Mesothelial cell of epicardium (in vitro differentiated cells): ENCODE measurements around the gene GRAP2. TPM values are rescaled to one million over a fixed set of nuclear protein-coding genes. Genes with fewer than 3 reads are reported as not detected.

Experiments
- DNase-seq, 2 experiments: peaks; one replicate each; pipeline ENCODE4 v3.0.0; 2021; ENCODE audit warnings: low spot score in 2 of 2; ENCODE audit not compliant: unreplicated experiment in 2 of 2
- H3K27ac Mint-ChIP-seq: 2 replicates; pipeline ENCODE4 v1.8.0; 2021; ENCODE audit warnings: mixed read lengths
- H3K27me3 Mint-ChIP-seq: 2 replicates; pipeline ENCODE4 v1.8.0; 2021; ENCODE audit warnings: low read depth, mixed read lengths
- H3K36me3 Mint-ChIP-seq: 2 replicates; pipeline ENCODE4 v1.8.0; 2021; ENCODE audit warnings: mixed read lengths
- H3K4me1 Mint-ChIP-seq: 2 replicates; pipeline ENCODE4 v1.8.0; 2021; ENCODE audit warnings: mixed read lengths
- H3K4me3 Mint-ChIP-seq: 2 replicates; pipeline ENCODE4 v1.8.0; 2021; ENCODE audit warnings: mild to moderate bottlenecking, moderate library complexity, mixed read lengths
- H3K9me3 Mint-ChIP-seq: 2 replicates; pipeline ENCODE4 v1.8.0; 2021; ENCODE audit warnings: mixed read lengths
- total RNA-seq: library from RNA; stranded (reverse); gene quantifications from 3 replicates; pipeline ENCODE4 v1.2.1, GENCODE V29; 2021
- TF ChIP-seq, protein P1 (sequence below): fragments of 200-600 bp; sonication (generic); IDR thresholded peaks from one replicate; pipeline ENCODE4 v1.5.0; 2021; ENCODE audit warnings: antibody characterized with exemption; ENCODE audit not compliant: unreplicated experiment

GRAP2 gene
- total RNA-seq, 1 donor from 2014 or later: not detected

DNA sequence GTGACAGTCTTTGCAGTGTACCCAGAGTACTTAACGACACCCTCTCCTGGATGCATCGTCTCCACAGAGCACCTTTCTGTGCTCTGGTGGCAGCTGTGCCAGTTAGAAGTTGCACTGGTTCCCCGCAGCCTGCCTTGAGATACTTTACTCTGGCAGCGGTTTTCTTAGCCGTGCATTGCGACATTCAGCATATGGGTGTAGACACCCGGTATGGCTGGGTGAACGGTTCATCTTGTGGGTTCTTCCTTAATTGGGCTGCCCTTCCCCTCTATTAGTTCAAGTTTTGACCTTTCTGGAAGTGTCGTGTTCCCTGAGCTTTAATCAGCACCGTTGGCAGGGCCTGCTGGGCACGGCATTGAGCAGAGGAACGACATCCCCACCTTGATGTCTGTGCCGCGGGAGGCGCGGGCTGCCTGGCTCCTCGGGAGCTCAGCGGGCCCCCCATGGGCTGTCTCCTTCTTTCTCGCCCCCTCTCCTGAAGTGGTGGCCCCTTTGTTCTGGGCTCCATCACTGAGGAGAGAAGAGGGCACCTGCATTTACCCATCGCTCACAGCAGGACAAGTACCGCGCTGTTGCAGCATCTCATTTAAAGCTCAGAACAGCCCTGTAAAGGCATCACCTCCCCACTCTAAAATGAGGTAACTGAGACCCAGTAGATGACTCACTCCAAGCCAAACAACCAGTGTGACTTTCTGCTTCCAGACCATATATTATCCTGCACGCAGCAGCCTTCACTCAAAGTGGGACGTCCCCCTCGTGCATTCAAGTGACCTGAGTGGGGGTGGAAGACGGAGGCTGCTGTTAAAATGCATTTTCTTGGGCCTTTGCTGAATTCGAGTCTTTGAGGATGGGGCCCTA lies 107.2 kb downstream of the GRAP2 start:
- Mint-ChIP-seq H3K36me3 (no peaks in the 10 kb centered on the region), H3K9me3 (no peaks in the 10 kb centered on the region), H3K4me3 (no peak overlapping the region), H3K4me1 (peaks cover 35% of the 10 kb centered on the region), H3K27ac (no peak overlapping the region), H3K27me3 (peaks cover 3% of the 10 kb centered on the region)
- TF ChIP-seq, protein P1, sequence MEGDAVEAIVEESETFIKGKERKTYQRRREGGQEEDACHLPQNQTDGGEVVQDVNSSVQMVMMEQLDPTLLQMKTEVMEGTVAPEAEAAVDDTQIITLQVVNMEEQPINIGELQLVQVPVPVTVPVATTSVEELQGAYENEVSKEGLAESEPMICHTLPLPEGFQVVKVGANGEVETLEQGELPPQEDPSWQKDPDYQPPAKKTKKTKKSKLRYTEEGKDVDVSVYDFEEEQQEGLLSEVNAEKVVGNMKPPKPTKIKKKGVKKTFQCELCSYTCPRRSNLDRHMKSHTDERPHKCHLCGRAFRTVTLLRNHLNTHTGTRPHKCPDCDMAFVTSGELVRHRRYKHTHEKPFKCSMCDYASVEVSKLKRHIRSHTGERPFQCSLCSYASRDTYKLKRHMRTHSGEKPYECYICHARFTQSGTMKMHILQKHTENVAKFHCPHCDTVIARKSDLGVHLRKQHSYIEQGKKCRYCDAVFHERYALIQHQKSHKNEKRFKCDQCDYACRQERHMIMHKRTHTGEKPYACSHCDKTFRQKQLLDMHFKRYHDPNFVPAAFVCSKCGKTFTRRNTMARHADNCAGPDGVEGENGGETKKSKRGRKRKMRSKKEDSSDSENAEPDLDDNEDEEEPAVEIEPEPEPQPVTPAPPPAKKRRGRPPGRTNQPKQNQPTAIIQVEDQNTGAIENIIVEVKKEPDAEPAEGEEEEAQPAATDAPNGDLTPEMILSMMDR: no peak
- no peak for DNase-seq

DNA sequence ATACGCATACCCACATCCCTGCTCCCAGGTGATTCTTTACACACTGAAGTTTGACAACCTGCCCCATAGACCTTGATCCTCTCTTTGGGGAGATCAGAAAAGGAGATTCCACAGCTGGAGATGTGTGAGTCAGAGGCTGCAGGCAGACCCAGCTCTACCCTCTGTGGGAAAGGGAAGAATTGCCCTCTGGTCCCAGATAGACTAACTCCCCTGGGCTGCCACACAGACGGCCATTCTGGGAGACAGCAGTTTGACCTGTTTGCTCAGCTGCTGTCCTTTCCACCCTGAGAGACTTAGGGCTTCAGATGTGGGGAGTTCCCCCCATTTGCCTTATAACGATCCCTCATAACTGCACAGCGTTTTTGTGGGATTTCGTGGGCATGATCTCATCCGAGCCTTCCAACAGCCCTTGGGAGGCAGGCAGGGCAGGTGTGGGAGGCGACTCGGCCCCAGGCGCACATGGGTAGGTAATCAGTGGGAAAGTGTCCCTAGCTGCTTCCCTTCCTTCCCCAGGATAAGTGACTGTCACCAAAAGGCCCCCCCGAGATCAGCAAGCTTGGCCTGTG lies 107.9 kb downstream of the GRAP2 start:
- TF ChIP-seq, protein P1: no peak
- no peaks in the 10 kb centered on the region for H3K36me3 Mint-ChIP-seq
- DNase-seq: no peak
- no peak overlapping the region for H3K4me3 Mint-ChIP-seq
- no peaks in the 10 kb centered on the region for H3K9me3 Mint-ChIP-seq
- no peak overlapping the region for H3K27ac Mint-ChIP-seq
- H3K4me1 Mint-ChIP-seq: peaks cover 29% of the 10 kb centered on the region
- peaks cover 3% of the 10 kb centered on the region for H3K27me3 Mint-ChIP-seq

DNA sequence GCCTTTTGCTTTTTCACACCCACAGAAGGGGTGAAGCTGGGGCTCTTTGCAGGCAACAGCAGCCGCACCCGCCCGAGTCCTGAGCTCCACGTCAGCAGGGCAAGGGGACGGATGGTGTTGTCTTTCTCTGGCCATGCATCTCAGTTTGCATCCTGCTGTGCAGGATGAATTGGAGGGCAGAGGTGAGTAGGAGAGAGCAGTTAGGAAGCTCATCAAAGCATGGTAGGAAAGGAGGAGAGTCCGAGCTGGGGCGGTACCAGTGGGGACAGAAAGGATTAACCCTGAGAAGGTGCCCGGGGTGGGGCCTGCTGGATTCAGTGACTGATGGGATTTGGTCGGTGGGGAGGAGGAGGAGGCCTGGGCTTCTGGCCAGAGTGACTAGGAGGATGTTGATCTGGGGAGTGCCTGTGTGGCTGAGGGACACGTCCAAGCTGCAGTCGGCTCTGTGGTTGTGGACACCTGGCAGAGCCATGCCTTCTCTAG lies 108.4 kb downstream of the GRAP2 start:
- H3K36me3 Mint-ChIP-seq: no peaks in the 10 kb centered on the region
- TF ChIP-seq, protein P1: no peak
- DNase-seq: no peak
- H3K27ac Mint-ChIP-seq: no peak overlapping the region
- peaks cover 28% of the 10 kb centered on the region for H3K4me1 Mint-ChIP-seq
- H3K4me3 Mint-ChIP-seq: no peak overlapping the region
- peaks cover 3% of the 10 kb centered on the region for H3K27me3 Mint-ChIP-seq
- H3K9me3 Mint-ChIP-seq: no peaks in the 10 kb centered on the region

DNA sequence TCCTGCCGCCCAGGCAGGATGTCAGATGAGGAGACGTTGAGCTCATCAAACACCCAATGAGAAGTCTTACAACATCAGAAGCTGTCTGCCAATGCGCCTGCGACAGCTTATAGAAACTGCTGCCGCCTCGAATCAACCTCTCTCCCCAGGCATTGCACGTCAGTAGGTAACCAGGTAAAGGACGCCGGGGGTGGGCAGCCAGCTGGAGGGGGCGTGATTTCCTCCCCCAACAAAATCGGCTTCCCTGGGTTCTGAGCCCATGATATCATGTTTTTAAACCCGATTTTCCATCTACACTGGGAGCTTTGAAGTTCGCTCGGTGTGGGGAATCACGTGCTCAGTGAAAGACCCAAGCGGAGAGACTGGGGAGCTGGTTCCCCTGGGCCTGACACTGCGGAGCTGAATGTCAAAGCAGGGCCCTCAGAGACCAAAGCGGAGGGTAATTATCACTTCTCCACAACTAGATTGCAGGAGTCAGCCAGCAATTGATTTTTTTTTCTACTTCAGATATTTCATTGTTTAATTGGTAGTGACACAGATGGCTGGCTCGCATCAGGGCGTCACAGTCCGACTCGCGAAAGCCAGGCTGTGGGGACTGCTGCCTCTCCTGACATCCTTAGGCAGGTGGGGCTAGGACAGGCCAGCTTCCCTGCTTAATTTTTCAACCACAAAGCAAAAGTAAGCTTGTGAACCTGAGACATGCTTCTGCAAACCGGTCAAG lies 109.2 kb downstream of the GRAP2 start:
- no peaks in the 10 kb centered on the region for H3K9me3 Mint-ChIP-seq
- H3K36me3 Mint-ChIP-seq: no peaks in the 10 kb centered on the region
- H3K4me1 Mint-ChIP-seq: peaks cover 28% of the 10 kb centered on the region
- no peak overlapping the region for H3K27ac Mint-ChIP-seq
- H3K4me3 Mint-ChIP-seq: no peak overlapping the region
- no peak for DNase-seq
- TF ChIP-seq, protein P1: no peak
- peaks cover 3% of the 10 kb centered on the region for H3K27me3 Mint-ChIP-seq

DNA sequence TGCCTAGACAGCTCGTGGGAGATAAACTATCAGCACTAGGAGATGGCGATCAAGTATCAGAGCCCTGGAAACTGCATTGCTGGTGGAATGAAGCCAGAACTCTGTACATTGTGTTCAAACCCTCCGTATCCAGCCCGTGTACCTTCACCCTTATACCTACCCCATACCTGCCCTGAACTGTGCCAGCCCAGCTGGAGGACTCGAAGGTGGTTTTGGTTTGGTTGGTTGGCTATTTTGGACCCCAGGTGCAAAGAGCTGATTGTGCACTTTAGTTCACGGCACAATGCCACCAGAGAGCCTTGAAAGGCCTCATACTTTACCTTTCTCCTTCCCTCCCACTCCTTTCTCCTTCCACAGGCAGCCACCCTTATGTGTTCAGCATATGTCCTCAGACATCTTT lies 109.9 kb downstream of the GRAP2 start:
- TF ChIP-seq, protein P1: no peak
- H3K4me3 Mint-ChIP-seq: no peak overlapping the region
- no peaks in the 10 kb centered on the region for H3K36me3 Mint-ChIP-seq
- no peaks in the 10 kb centered on the region for H3K9me3 Mint-ChIP-seq
- DNase-seq: no peak
- H3K27me3 Mint-ChIP-seq: peaks cover 3% of the 10 kb centered on the region
- peaks cover 27% of the 10 kb centered on the region for H3K4me1 Mint-ChIP-seq
- H3K27ac Mint-ChIP-seq: no peak overlapping the region
